Measurements from ENCODE around the gene RO60.

- no peak for TF ChIP-seq CTCF (IDR thresholded peaks at IDR 0.05)
- TF ChIP-seq POLR2A (IDR thresholded peaks at IDR 0.05), result no peak
- TF ChIP-seq EP300 (IDR thresholded peaks at IDR 0.05; ENCODE audit: low read depth), result no peak
Measured at GRCh38 chr1:193042766-193043691, 16.4 kb upstream of the RO60 start.

Measured in transverse colon (tissue), 3 donors.